Measurements from ENCODE around the gene VWCE.

VWCE gene

GRCh38 chr11:61281581-61282250 is 13.4 kb downstream of the VWCE start:
- DNase-seq (ENCODE audit: low read depth in 2 of 2): no peak

- DNase-seq (ENCODE audit: low read depth in 2 of 2): no peak
Observed at GRCh38 chr11:61280883-61281580, 14.1 kb downstream of the VWCE start.

GRCh38 chr11:61279934-61280659 is 15.0 kb downstream of the VWCE start:
- no peak for DNase-seq (ENCODE audit: low read depth in 2 of 2)

- DNase-seq (ENCODE audit: low read depth in 2 of 2): no peak
Observed at GRCh38 chr11:61278001-61278470, 17.1 kb downstream of the VWCE start.

- no peak for DNase-seq (ENCODE audit: low read depth in 2 of 2)
Observed at GRCh38 chr11:61277186-61278000, 17.7 kb downstream of the VWCE start.

GRCh38 chr11:61275191-61275590 is 19.9 kb downstream of the VWCE start:
- no peak for DNase-seq (ENCODE audit: low read depth in 2 of 2)

GRCh38 chr11:61274084-61274483 is 21.0 kb downstream of the VWCE start:
- no peak for DNase-seq (ENCODE audit: low read depth in 2 of 2)

- DNase-seq (ENCODE audit: low read depth in 2 of 2): no peak
Observed at GRCh38 chr11:61273178-61274078, 21.7 kb downstream of the VWCE start.

- no peak for DNase-seq (ENCODE audit: low read depth in 2 of 2)
Observed at GRCh38 chr11:61272731-61273130, 22.4 kb downstream of the VWCE start.

GRCh38 chr11:61270354-61271076 is 24.6 kb downstream of the VWCE start:
- DNase-seq (ENCODE audit: low read depth in 2 of 2): no peak

GRCh38 chr11:61268588-61269250 is 26.4 kb downstream of the VWCE start:
- DNase-seq (ENCODE audit: low read depth in 2 of 2): no peak

GRCh38 chr11:61267437-61267841 is 27.7 kb downstream of the VWCE start:
- DNase-seq (ENCODE audit: low read depth in 2 of 2): no peak

- DNase-seq (ENCODE audit: low read depth in 2 of 2): no peak
Observed at GRCh38 chr11:61266602-61267001, 28.5 kb downstream of the VWCE start.

GRCh38 chr11:61265357-61265756 is 29.8 kb downstream of the VWCE start:
- no peak for DNase-seq (ENCODE audit: low read depth in 2 of 2)

GRCh38 chr11:61264795-61265194 is 30.3 kb downstream of the VWCE start:
- DNase-seq (ENCODE audit: low read depth in 2 of 2): no peak

- DNase-seq (ENCODE audit: low read depth in 2 of 2): no peak
Observed at GRCh38 chr11:61264371-61264770, 30.7 kb downstream of the VWCE start.

GRCh38 chr11:61259363-61259762 is 35.8 kb downstream of the VWCE start:
- DNase-seq (ENCODE audit: low read depth in 2 of 2): no peak

GRCh38 chr11:61258546-61258945 is 36.6 kb downstream of the VWCE start:
- DNase-seq (ENCODE audit: low read depth in 2 of 2): no peak

GRCh38 chr11:61256710-61257482 is 38.2 kb downstream of the VWCE start:
- DNase-seq (ENCODE audit: low read depth in 2 of 2): no peak

Data from stimulated activated CD8-positive, alpha-beta memory T cell treated with anti-CD3 and anti-CD28 coated beads, Interleukin-2, amount 100 ng/mL, for 1 hour (primary cell).